Measurements from ENCODE around the gene RIMKLB. TPM values are rescaled to one million over a fixed set of nuclear protein-coding genes. Genes with fewer than 3 reads are reported as not detected.
A peak's percentile ranks its signal among the peaks of the same experiment; 100 is the strongest.

RIMKLB gene
- total RNA-seq, 4 donors from 2014 or later, result 26.6 to 34.5 (median 29.2) TPM

DNA sequence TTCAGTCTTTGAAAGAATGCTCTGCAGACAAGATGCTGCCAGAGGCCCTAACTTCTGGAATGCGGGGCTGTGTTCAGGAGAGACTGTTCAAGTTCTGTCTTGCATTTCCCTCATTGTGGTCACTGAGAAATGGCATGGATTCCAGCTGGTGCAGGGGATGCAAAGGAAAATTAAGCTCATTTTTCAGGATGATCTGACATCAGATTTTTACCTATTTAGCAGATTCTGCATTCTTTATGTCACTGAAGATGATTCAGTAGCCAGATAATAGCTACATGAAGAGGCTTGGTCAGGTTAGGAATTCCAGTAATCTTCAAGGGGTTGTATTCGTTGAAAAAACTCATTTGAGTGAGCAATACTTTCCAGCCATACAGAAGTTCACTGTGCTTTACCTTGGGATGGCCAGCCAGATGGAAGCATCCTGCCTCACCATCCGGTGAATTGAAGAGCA, 19.1 kb upstream of the RIMKLB start:
- H3K36me3 ChIP-seq, result no peaks in the 10 kb centered on the region
- intact Hi-C loops (cut with DNase I), result no loop called here
- no peaks in the 10 kb centered on the region for H3K27me3 ChIP-seq
- H3K27ac ChIP-seq (replicated peaks in 1 of 4), result no peak overlapping the region
- no peaks in the 10 kb centered on the region for H3K9me3 ChIP-seq
- peaks cover 0 to 6% (median 1%) of the 10 kb centered on the region in 4 donors for H3K4me1 ChIP-seq
- TF ChIP-seq EP300 (IDR thresholded peaks at IDR 0.05) (no peak), POLR2A (IDR thresholded peaks at IDR 0.05; ENCODE audit: low read depth) (no peak), POLR2AphosphoS5 (IDR thresholded peaks at IDR 0.05) (no peak)
- TF ChIP-seq, protein P1, sequence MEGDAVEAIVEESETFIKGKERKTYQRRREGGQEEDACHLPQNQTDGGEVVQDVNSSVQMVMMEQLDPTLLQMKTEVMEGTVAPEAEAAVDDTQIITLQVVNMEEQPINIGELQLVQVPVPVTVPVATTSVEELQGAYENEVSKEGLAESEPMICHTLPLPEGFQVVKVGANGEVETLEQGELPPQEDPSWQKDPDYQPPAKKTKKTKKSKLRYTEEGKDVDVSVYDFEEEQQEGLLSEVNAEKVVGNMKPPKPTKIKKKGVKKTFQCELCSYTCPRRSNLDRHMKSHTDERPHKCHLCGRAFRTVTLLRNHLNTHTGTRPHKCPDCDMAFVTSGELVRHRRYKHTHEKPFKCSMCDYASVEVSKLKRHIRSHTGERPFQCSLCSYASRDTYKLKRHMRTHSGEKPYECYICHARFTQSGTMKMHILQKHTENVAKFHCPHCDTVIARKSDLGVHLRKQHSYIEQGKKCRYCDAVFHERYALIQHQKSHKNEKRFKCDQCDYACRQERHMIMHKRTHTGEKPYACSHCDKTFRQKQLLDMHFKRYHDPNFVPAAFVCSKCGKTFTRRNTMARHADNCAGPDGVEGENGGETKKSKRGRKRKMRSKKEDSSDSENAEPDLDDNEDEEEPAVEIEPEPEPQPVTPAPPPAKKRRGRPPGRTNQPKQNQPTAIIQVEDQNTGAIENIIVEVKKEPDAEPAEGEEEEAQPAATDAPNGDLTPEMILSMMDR (IDR thresholded peaks at IDR 0.05), result no peak
- H3K4me3 ChIP-seq, result no peak overlapping the region
- no peak for DNase-seq (ENCODE audit: extremely low spot score)
- 75% methylated on average over 3 of the region's 3 CpGs for WGBS

DNA sequence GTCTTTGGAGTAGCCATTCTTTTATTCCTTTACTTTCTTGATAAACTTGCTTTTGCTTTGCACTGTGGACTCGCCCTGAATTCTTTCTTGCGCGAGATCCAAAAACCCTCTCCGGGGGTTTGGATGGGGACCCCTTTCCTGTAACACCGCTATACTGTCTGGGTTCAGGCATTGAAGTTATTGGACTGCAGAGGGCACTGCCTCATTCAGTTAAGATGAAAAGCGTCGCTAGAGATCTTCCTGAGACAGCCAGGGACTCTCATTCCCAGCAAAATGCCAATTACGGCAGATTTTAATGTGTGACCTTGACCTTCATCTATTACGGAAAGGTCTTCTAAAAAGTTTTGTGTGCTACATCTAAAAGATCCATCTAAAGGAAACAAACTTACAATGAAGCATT, 17.3 kb upstream of the RIMKLB start:
- no peaks in the 10 kb centered on the region for H3K36me3 ChIP-seq
- intact Hi-C loops (cut with DNase I), result loop anchor here (2.0 to 10.0 kb wide), 3 partner anchors 142 to 364 kb away; partner anchors contain the start of gene A2ML1
- no peak for DNase-seq (ENCODE audit: extremely low spot score)

DNA sequence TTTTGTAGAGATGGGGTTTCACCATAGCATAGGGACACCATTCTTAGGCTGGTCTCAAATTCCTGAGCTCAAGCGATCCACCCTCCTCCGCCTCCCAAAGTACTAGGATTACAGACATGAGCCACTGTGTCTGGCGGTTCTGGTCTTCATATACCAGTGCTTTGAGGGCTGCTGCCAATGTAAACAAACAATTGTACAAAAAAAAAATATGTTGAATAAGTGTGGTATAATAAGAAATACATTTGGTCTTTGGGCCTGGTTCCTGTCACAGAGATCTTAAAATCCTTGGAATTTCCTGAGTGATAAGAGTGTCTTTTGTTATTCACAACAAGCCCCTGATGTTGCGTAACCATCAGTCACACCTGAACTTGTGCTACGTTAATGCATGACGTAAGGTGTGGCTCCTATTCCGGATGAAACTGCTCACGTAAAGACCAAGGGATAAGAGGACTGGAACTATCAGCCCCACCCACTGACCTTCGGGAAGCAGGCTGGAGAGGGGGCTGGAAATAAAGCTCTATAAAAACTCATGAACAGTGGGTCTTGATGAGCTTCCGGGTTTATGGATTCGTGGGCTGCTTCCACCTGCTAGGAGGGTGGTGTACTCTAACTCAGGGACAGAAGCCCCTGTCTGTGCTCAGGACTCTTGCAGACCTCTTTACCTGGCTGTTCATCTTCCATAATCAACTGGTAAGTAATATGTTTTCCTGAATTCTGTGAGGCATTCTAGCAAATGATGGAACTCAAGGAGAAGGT, 16.5 kb upstream of the RIMKLB start:
- peaks cover 0 to 6% (median 1%) of the 10 kb centered on the region in 4 donors for H3K4me1 ChIP-seq
- H3K27me3 ChIP-seq, result no peaks in the 10 kb centered on the region
- H3K9me3 ChIP-seq, result no peaks in the 10 kb centered on the region
- no peaks in the 10 kb centered on the region for H3K36me3 ChIP-seq
- peak overlapping the region in 1 of 4 donors; percentile 4 for H3K4me3 ChIP-seq
- DNase-seq (ENCODE audit: extremely low spot score), result no peak
- TF ChIP-seq EP300 (IDR thresholded peaks at IDR 0.05), result no peak
- TF ChIP-seq POLR2AphosphoS5 (IDR thresholded peaks at IDR 0.05), result no peak
- no peak for TF ChIP-seq POLR2A (IDR thresholded peaks at IDR 0.05; ENCODE audit: low read depth)
- TF ChIP-seq, protein P1 (IDR thresholded peaks at IDR 0.05), result no peak
- WGBS, result 46% methylated on average over 11 of the region's 11 CpGs
- H3K27ac ChIP-seq (replicated peaks in 1 of 4), result peak overlapping the region in 2 of 4 donors; percentile 31 to 46
- intact Hi-C loops (cut with DNase I), result loop anchor here (2.0 to 10.0 kb wide), 3 partner anchors 141 to 363 kb away; partner anchors contain the start of gene A2ML1

More for the DNA sequence above, 17.3 kb upstream of the RIMKLB start:
- Histone ChIP-seq H3K4me1 (peaks cover 0 to 6% (median 1%) of the 10 kb centered on the region in 4 donors), H3K27me3 (no peaks in the 10 kb centered on the region), H3K27ac (replicated peaks in 1 of 4) (no peak overlapping the region), H3K4me3 (no peak overlapping the region), H3K9me3 (no peaks in the 10 kb centered on the region)
- WGBS, result 80% methylated on average over 9 of the region's 9 CpGs
- no peak for TF ChIP-seq POLR2AphosphoS5 (IDR thresholded peaks at IDR 0.05)
- TF ChIP-seq EP300 (IDR thresholded peaks at IDR 0.05), result no peak
- TF ChIP-seq POLR2A (IDR thresholded peaks at IDR 0.05; ENCODE audit: low read depth), result no peak
- TF ChIP-seq, protein P1 (IDR thresholded peaks at IDR 0.05), result peak in 1 of 3 experiments; percentile 4

DNA sequence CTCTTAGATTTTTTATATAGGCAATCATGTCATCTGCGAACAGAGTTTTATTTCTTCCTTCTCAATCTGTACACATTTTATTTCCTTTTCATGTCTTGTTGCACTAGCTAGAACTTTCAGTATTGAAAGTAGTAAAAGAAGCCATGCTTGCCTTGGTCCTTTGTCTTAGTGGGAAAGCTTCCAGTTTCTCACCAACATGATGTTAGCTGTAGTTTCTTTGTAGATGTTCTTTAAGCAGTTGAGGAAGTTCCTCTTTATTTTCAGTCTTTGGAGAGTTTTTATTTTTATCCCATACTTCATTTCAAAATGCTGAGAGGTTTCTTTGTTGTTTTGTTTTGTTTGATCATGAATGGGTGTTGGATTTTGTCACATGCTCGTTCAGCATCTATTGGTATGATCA, 12.7 kb upstream of the RIMKLB start:
- intact Hi-C loops (cut with DNase I), result loop anchor here (5.0 to 10.0 kb wide), 2 partner anchors 222 to 360 kb away; no protein-coding TSS in a partner anchor
- TF ChIP-seq, protein P1 (IDR thresholded peaks at IDR 0.05), result no peak
- no peak for TF ChIP-seq POLR2A (IDR thresholded peaks at IDR 0.05; ENCODE audit: low read depth)
- no peak for TF ChIP-seq POLR2AphosphoS5 (IDR thresholded peaks at IDR 0.05)
- TF ChIP-seq EP300 (IDR thresholded peaks at IDR 0.05), result no peak
- WGBS, result 83% methylated on average over 2 of the region's 2 CpGs

More for the DNA sequence above, 12.7 kb upstream of the RIMKLB start:
- Histone ChIP-seq H3K27ac (replicated peaks in 1 of 4) (no peak overlapping the region), H3K4me1 (peaks cover 11 to 35% (median 27%) of the 10 kb centered on the region in 4 donors), H3K4me3 (no peak overlapping the region), H3K36me3 (no peaks in the 10 kb centered on the region), H3K27me3 (no peaks in the 10 kb centered on the region), H3K9me3 (no peaks in the 10 kb centered on the region)
- no peak for DNase-seq (ENCODE audit: extremely low spot score)
